GM18511 (cell line): ENCODE results near the gene DYRK3.
"Not testable (repeated sequence)": the region's sequence is repeated elsewhere in the genome, so short reads cannot be mapped to it uniquely, and the experiment has no call there.

Experiments used
- ATAC-seq: cut with Tn5 transposase; IDR thresholded peaks from one replicate; pipeline ENCODE4 v1.9.1; 2021; ENCODE audit warnings: mild to moderate bottlenecking, moderate library complexity; ENCODE audit not compliant: unreplicated experiment

DYRK3 gene

GRCh38 chr1:206635080-206635977, at the start of gene DYRK3:
Gene DYRK3, plus strand, starts transcription at chr1:206635536. Its CDS starts 168 bp downstream, at chr1:206635704.
- peak; percentile 93 for ATAC-seq

DNA sequence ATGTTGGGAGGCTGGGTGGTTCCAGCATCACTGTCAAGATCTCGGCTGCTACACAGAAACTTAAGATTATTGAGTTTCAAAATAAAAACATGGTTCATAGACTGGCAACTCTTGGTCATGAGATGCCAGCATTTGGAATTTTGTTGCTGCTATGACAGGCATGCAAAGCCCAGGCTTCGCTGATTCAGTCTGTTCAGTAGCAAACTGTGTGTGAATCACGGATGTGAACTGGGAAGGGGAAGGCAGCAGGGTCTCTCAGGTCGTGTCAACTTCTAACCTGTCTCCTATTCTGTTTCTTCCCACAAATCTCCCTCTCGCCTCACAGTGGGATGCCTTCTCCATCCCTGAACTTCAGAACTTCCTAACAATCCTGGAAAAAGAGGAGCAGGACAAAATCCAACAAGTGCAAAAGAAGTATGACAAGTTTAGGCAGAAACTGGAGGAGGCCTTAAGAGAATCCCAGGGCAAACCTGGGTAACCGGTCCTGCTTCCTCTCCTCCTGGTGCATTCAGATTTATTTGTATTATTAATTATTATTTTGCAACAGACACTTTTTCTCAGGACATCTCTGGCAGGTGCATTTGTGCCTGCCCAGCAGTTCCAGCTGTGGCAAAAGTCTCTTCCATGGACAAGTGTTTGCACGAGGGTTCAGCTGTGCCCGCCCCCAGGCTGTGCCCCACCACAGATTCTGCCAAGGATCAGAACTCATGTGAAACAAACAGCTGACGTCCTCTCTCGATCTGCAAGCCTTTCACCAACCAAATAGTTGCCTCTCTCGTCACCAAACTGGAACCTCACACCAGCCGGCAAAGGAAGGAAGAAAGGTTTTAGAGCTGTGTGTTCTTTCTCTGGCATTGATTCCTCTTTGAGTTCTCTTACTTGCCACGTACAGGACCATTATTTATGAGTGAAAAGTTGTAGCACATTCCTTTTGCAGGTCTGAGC, 48.6 kb upstream of the DYRK3 start:
- no peak for ATAC-seq

DNA sequence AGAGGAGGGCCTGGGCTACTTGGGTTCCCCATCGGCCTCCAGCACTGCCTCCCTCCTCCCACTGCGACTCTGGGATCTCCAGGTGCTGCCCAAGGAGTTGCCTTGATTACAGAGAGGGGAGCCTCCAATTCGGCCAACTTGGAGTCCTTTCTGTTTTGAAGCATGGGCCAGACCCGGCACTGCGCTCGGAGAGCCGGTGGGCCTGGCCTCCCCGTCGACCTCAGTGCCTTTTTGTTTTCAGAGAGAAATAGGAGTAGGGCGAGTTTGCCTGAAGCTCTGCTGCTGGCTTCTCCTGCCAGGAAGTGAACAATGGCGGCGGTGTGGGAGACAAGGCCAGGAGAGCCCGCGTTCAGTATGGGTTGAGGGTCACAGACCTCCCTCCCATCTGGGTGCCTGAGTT, 47.4 kb upstream of the DYRK3 start:
- ATAC-seq, result no peak

DNA sequence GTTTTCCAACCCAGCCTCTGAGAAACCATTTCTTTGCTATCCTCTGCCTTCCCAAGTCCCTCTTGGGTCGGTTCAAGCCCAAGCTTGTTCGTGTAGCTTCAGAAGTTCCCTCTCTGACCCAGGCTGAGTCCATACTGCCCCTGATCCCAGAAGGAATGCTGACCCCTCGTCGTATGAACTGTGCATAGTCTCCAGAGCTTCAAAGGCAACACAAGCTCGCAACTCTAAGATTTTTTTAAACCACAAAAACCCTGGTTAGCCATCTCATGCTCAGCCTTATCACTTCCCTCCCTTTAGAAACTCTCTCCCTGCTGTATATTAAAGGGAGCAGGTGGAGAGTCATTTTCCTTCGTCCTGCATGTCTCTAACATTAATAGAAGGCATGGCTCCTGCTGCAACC, 46.8 kb upstream of the DYRK3 start:
- ATAC-seq, result no peak

- ATAC-seq, result no peak
Observed at GRCh38 chr1:206589206-206589605, 46.1 kb upstream of the DYRK3 start.

DNA sequence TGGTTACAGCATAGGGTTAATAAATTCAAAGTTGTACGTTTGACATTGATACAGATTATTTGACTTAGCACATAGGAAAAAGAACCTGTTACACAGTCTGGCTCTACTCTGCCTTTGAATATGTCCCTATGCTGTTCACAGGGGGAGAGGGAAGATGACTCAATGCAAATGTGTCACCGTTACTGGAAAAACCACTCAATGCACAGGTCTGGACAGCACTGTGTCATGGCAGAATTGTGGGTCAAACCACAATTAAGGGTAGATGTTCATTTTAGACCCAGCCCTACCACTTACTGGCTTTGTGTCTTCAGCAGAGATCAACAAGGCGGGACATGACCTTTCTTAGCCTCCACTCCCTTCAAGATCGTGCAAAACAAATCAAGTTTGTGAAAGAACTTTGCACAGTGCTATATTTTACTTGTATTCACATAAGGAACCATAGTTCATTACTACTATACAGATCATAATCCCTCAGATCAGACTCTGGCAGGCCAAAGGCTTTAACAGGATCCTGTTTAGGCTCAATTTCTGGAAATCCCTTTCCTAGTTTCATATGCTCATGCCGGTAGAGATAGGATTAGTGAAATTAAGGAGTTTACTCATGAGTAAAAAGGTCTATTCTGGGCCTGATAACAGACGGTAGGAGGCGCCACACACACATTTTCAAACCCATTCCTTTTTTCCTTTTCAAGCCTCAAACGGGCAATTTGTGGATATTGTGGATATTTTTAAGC, 45.1 kb upstream of the DYRK3 start:
- no peak for ATAC-seq

GRCh38 chr1:206591226-206591625, 44.1 kb upstream of the DYRK3 start:
- no peak for ATAC-seq

GRCh38 chr1:206591696-206592095, 43.6 kb upstream of the DYRK3 start:
- ATAC-seq, result no peak

DNA sequence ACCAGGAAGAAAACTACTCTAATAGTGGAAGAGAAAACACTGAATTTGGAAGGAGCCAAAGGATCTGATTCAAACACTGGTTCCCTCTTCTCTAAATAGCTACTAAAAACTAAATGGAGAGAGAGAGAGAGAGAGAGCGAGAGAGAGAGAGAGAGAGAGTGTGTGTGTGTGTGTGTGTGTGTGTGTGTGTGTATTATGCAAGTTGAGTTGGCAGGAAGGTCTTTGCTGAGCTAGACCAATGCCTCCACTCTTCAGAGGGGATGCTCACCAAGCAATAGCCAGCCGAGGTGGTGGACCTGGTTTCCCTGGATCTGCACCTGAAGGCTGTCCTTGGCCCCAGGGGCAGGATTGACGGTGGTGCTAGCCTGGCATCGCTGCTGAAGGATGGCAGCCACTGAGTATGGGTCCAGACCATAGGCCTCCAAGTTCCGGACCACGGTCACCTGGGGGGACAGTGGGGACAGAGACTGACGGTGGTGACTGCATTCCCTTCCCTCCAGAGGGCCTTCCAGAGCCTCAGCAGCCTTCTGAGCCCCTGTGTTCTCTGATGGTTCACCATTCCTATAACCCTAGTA, 41.9 kb upstream of the DYRK3 start:
- no peak for ATAC-seq

- ATAC-seq, result no peak
Observed at GRCh38 chr1:206595581-206596318, 39.6 kb upstream of the DYRK3 start.

GRCh38 chr1:206596319-206596666, 39.0 kb upstream of the DYRK3 start:
- no peak for ATAC-seq

GRCh38 chr1:206600527-206600926, 34.8 kb upstream of the DYRK3 start:
- no peak for ATAC-seq

DNA sequence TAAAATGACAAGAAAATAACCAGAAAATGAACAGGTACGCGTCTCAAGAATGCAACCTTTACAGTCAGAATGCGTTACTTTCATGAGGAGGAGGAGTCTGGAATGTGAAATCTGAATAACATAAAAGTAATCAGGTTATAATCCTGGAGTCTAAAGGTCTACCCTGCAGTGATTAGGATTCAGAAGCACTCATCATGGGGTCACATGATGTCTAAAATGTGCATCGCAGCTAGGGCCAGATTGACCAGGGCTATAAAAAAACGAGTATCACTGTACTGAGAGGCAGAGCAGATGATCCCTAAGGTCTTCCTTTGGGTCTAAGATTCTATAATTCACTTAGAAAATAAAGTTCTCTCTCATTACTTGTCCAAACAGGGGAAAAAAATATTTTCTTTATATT, 30.5 kb upstream of the DYRK3 start:
- ATAC-seq, result no peak

DNA sequence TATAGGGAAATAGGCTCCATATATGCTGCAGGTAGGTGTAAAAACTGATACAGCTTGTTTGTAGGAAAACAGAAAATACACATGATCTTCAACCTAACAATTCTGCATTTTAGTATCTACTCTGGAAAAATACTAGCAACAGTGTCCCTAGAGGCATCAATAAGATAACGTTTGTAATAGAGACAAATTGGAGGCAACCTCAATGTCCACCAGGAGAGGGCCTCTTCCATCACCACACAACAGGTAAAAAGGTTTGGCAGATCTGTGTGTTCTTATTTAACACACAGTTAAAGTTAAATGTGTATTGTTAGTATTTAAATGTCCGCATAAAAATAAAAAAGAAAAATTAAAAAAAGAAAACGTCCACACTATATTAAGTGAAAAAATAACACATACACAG, 28.5 kb upstream of the DYRK3 start:
- no peak for ATAC-seq

- no peak for ATAC-seq
Observed at GRCh38 chr1:206608108-206608698, 27.1 kb upstream of the DYRK3 start.

- ATAC-seq, result no peak
Observed at GRCh38 chr1:206609229-206609991, 25.9 kb upstream of the DYRK3 start.

DNA sequence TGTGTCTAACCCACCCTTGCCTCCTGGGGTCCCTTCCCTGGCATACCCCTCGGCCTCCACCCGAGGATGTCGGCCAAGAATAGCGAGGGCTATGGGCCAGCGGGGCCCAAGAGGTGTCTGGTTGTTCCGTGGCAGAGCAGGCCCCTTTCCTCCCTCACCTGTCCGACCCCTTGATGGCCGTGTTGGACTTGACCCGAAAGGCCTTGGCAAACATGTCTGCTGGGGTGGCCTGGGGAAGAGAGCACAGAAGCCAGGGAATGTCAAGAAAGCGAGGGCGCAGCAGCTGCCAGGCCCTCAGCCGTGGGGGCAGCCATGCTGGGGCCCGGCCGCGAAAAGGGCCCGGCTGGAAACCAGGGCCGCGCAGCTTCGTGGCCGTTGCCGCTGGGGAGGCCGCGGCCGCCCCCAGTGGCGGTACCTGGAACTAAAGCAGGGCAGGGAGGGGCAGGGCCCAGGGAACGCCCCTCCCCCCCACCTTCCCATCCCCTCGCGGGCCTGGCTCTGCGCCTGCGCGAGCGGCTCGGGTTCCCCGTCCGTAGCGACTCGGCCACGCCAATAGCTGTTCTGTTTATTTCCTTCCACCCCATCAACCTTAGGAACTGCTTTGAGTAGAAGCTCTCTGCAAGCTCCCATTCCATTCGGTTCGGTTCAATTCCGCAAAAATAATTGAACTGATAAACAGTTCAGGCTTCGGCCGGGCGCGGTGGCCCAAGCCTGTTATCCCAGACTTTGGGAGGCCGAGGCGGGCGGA, 23.0 kb upstream of the DYRK3 start, which contains the start of gene EIF2D:
TSS of gene EIF2D (minus strand) at position 337 of the 748 bp plus-strand sequence. CDS start at position 214, 123 bp downstream.
- peak; percentile 86 for ATAC-seq

DNA sequence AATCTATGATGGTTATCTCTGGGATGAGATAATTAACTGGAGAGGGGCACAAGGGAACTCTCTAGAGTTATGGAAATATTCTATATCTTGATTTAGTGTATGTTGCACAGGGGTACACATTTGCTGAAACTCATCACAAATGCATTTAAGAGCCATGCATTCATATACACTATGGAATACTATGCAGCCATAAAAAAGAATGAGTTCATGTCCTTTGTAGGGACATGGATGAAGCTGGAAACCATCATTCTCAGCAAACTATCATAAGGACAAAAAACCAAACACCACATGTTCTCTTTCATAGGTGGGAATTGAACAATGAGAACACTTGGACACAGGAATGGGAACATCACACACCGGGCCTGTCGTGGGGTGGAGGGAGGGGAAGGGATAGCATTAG, 8.9 kb upstream of the DYRK3 start:
- ATAC-seq, result not testable (repeated sequence)
